ENCODE data around the gene SPTBN1.
A peak's percentile ranks its signal among the peaks of the same experiment; 100 is the strongest.

Gene SPTBN1

DNA sequence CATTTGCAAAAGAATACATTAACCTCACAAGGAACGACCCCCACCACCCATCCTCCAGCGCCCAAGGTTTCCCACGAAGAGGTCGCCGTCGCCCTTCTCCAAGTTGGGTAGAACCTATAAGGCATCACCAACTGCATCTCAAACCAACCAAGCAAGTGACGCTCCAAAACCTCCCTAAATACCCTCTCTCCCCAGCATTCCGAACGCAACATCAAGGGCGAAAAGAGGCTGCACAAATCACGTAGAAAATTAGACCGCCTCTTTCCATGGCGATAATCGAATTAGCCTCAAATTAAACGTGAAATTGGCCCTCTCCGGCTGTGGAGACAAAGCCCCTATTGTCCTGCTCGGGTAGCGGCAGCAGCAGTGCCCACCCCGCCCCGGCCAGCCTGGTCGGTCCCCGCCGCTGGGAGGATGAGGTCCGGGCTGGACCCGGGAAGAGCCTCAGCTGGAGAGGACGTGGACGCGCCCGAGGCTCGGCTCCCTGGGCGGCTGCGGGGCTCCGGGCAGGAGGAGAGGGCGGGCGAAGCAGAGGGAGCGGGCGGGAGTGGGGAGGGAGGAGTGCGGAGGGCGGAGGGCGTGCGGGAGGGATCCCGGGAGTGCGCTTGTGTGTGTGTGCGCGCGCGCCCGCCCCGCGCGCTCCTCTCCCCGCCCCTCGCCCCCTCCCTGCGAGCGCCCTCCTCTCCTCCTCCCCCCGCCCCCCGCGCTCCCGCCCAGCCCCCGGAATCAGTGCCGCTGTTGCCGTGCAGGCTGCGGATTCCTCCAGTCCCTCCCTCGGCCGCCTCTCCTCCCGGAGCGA lies at the start of gene SPTBN1:
Gene SPTBN1, plus strand, starts transcription at position 765 of the 799 bp plus-strand sequence. CDS start 70,092 bp downstream, outside the sequence.
- H3K4me3 ChIP-seq (ENCODE audit: low read depth in 1 of 2, low read length in 2 of 2) = peak within 1 kb of the TSS; percentile 65 to 73
- no peaks in the 10 kb centered on the region for H3K9me3 ChIP-seq (ENCODE audit: control insufficient read depth in 1 of 2, low read length in 2 of 2)
- H3K36me3 ChIP-seq (ENCODE audit: control insufficient read depth in 1 of 2, insufficient read depth in 2 of 2, low read length in 2 of 2) = no peaks in the 10 kb centered on the region
- H3K4me1 ChIP-seq (ENCODE audit: control insufficient read depth in 1 of 2, insufficient read depth in 2 of 2, low read length in 2 of 2) = peaks cover 0 to 13% of the 10 kb centered on the region in 2 donors
- peaks cover 31% of the 10 kb centered on the region in 2 donors for H3K27me3 ChIP-seq (ENCODE audit: control insufficient read depth in 1 of 2, insufficient read depth in 2 of 2, low read length in 2 of 2)
- H3K27ac ChIP-seq (ENCODE audit: low read depth, low read length) = peak within 1 kb of the TSS; percentile 80
- peak within 1 kb of the TSS; percentile 43 to 51 for H3K9ac ChIP-seq (ENCODE audit: low read depth in 1 of 2, low read length in 2 of 2)

DNA sequence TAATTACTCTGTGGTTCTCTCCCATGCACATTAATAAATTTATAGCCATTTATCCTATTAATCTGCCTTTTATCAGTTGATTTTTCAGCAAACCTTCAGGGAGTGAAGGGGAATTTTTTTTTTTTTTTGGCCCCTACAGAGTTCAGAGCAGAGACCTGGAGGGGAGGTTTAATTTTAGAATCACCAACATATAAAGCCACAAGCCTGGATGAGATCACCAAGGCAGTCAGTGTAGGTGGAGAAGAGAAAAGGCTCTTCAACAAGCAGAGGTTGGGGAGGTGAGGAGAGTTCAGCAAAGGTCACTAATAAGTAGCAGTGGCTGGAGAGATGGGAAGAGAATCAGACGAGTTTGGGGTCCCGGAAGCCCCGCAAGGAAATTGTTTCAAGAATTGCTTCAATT lies 48.4 kb upstream of the SPTBN1 start:
- H3K36me3 ChIP-seq (ENCODE audit: control insufficient read depth in 1 of 2, insufficient read depth in 2 of 2, low read length in 2 of 2) = no peaks in the 10 kb centered on the region
- no peak overlapping the region for H3K4me3 ChIP-seq (ENCODE audit: low read depth in 1 of 2, low read length in 2 of 2)
- H3K4me1 ChIP-seq (ENCODE audit: control insufficient read depth in 1 of 2, insufficient read depth in 2 of 2, low read length in 2 of 2) = no peaks in the 10 kb centered on the region
- no peaks in the 10 kb centered on the region for H3K27me3 ChIP-seq (ENCODE audit: control insufficient read depth in 1 of 2, insufficient read depth in 2 of 2, low read length in 2 of 2)
- H3K27ac ChIP-seq (ENCODE audit: low read depth, low read length) = no peak overlapping the region
- H3K9ac ChIP-seq (ENCODE audit: low read depth in 1 of 2, low read length in 2 of 2) = no peak overlapping the region
- H3K9me3 ChIP-seq (ENCODE audit: control insufficient read depth in 1 of 2, low read length in 2 of 2) = no peaks in the 10 kb centered on the region

DNA sequence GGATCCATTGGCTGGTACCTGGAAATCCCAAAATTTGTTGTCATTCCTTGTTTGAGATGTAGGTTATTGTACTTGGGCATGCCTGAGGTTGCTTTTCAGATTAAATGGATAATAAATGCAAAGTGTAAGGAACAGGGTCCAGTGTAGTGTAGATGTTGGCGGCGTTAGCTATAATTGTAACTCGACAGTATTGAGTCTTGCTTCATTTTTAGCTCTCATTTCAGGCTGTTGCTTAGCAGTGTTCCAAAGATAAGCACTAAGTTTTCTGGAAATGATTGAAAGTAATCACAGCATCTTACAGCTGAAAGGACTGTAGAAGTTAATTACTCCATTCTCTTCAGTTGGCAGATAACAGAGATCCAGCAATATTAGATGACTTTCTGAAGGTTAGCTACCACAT lies 47.8 kb upstream of the SPTBN1 start:
- no peaks in the 10 kb centered on the region for H3K9me3 ChIP-seq (ENCODE audit: control insufficient read depth in 1 of 2, low read length in 2 of 2)
- H3K4me3 ChIP-seq (ENCODE audit: low read depth in 1 of 2, low read length in 2 of 2) = no peak overlapping the region
- H3K9ac ChIP-seq (ENCODE audit: low read depth in 1 of 2, low read length in 2 of 2) = no peak overlapping the region
- no peaks in the 10 kb centered on the region for H3K36me3 ChIP-seq (ENCODE audit: control insufficient read depth in 1 of 2, insufficient read depth in 2 of 2, low read length in 2 of 2)
- no peak overlapping the region for H3K27ac ChIP-seq (ENCODE audit: low read depth, low read length)
- no peaks in the 10 kb centered on the region for H3K27me3 ChIP-seq (ENCODE audit: control insufficient read depth in 1 of 2, insufficient read depth in 2 of 2, low read length in 2 of 2)
- no peaks in the 10 kb centered on the region for H3K4me1 ChIP-seq (ENCODE audit: control insufficient read depth in 1 of 2, insufficient read depth in 2 of 2, low read length in 2 of 2)

DNA sequence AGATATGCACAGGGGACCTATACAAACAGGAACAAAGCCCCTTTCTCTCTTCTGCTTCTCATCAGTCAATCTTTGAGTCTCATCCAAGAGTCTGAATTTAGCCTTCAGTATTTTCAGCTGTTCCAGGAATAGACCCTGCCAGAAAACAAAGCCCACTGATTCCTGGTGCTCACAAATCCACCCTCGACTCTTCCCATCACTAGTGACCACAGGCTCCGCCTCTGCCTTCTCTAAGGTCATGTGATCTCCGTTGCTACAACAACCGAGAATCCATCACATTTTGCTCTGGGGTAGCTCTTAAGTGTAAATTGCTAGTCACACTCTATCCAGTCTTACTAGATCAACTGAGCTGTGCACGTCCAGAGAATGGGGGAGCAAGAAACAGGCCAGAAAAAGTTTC lies 46.4 kb upstream of the SPTBN1 start:
- no peaks in the 10 kb centered on the region for H3K36me3 ChIP-seq (ENCODE audit: control insufficient read depth in 1 of 2, insufficient read depth in 2 of 2, low read length in 2 of 2)
- H3K9me3 ChIP-seq (ENCODE audit: control insufficient read depth in 1 of 2, low read length in 2 of 2) = no peaks in the 10 kb centered on the region
- no peak overlapping the region for H3K27ac ChIP-seq (ENCODE audit: low read depth, low read length)
- no peaks in the 10 kb centered on the region for H3K27me3 ChIP-seq (ENCODE audit: control insufficient read depth in 1 of 2, insufficient read depth in 2 of 2, low read length in 2 of 2)
- no peak overlapping the region for H3K9ac ChIP-seq (ENCODE audit: low read depth in 1 of 2, low read length in 2 of 2)
- H3K4me3 ChIP-seq (ENCODE audit: low read depth in 1 of 2, low read length in 2 of 2) = no peak overlapping the region
- no peaks in the 10 kb centered on the region for H3K4me1 ChIP-seq (ENCODE audit: control insufficient read depth in 1 of 2, insufficient read depth in 2 of 2, low read length in 2 of 2)

DNA sequence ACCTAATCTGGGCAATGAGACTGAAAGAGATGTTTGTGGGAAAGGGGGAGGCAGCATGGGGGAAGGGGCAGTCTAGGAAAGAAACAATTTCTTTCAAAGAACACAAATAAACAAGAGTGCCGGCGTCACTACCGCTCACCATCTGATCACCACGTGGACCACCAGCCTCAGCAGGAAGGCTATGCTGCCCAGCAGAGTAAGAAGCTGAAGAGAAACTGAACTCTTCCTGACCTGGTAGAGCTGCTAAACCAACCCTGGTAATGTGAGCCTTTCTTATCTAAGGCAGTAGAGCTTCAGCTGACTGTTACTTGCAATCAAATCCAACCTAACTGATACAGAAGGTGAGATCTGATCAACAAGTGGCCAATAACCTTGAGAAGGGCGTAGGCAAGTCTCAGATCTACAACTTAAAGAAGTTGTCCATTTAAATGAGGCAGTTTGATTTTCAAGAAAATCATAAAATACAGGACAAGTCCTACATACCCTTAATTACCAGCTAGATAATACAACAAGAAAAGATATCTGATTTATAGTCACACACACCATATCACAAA lies 44.2 kb upstream of the SPTBN1 start:
- Histone ChIP-seq H3K27ac (ENCODE audit: low read depth, low read length) (no peak overlapping the region), H3K9me3 (ENCODE audit: control insufficient read depth in 1 of 2, low read length in 2 of 2) (no peaks in the 10 kb centered on the region), H3K9ac (ENCODE audit: low read depth in 1 of 2, low read length in 2 of 2) (no peak overlapping the region), H3K4me1 (ENCODE audit: control insufficient read depth in 1 of 2, insufficient read depth in 2 of 2, low read length in 2 of 2) (no peaks in the 10 kb centered on the region), H3K36me3 (ENCODE audit: control insufficient read depth in 1 of 2, insufficient read depth in 2 of 2, low read length in 2 of 2) (no peaks in the 10 kb centered on the region), H3K4me3 (ENCODE audit: low read depth in 1 of 2, low read length in 2 of 2) (no peak overlapping the region), H3K27me3 (ENCODE audit: control insufficient read depth in 1 of 2, insufficient read depth in 2 of 2, low read length in 2 of 2) (no peaks in the 10 kb centered on the region)

DNA sequence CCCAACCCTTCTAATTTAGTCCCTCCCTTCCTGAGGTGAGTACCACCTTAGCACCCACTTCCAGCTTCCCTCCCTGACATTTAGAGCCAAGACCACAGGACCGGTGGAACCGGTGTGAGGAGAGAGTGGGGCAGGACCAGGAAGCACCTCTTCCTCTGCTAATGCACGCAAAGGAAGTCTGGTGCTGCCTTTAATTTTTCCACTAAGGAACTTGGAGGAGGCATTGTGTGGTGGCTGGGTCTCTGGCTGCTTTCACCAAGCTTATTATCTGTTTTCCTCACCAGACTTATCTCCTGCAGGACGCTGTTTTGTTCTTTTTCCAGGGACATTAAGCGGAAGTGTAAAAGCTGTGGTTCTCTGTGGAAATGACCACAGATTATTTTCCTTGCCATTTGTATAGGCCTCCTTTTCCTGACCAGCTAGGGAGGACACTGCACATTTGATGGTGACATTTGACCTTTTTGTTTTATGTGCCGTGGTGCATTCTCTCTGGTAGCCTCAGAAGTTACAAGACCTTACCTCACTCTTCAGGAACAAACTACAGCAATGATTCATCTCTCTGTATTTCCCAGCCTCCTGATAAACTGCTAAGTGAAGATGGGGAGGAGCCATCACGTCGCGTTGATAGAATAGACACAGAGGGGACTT lies 39.8 kb upstream of the SPTBN1 start:
- Histone ChIP-seq H3K36me3 (ENCODE audit: control insufficient read depth in 1 of 2, insufficient read depth in 2 of 2, low read length in 2 of 2) (no peaks in the 10 kb centered on the region), H3K27ac (ENCODE audit: low read depth, low read length) (no peak overlapping the region), H3K4me3 (ENCODE audit: low read depth in 1 of 2, low read length in 2 of 2) (no peak overlapping the region), H3K9ac (ENCODE audit: low read depth in 1 of 2, low read length in 2 of 2) (no peak overlapping the region), H3K9me3 (ENCODE audit: control insufficient read depth in 1 of 2, low read length in 2 of 2) (no peaks in the 10 kb centered on the region), H3K27me3 (ENCODE audit: control insufficient read depth in 1 of 2, insufficient read depth in 2 of 2, low read length in 2 of 2) (no peaks in the 10 kb centered on the region), H3K4me1 (ENCODE audit: control insufficient read depth in 1 of 2, insufficient read depth in 2 of 2, low read length in 2 of 2) (no peaks in the 10 kb centered on the region)

DNA sequence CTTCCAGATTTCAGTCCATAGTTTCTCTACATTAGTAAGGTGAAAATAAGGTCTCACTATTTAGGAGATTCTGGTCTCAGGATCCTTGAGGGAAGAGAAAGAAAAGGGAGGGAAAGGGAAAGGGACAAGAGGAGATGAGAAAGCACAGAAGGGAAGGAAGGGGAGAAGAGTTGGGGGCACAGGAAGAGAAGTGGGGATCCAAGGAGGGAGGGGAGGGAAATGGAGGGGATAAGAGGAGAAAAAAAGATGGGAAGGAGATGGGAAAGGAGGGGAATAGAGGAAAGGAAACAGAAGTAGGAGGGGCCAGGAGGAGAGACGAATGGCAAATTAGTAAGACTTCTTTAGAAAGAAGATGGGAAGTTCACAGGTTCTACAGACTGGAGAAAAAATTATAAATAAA lies 39.2 kb upstream of the SPTBN1 start:
- no peak overlapping the region for H3K27ac ChIP-seq (ENCODE audit: low read depth, low read length)
- no peak overlapping the region for H3K4me3 ChIP-seq (ENCODE audit: low read depth in 1 of 2, low read length in 2 of 2)
- H3K36me3 ChIP-seq (ENCODE audit: control insufficient read depth in 1 of 2, insufficient read depth in 2 of 2, low read length in 2 of 2) = no peaks in the 10 kb centered on the region
- H3K4me1 ChIP-seq (ENCODE audit: control insufficient read depth in 1 of 2, insufficient read depth in 2 of 2, low read length in 2 of 2) = no peaks in the 10 kb centered on the region
- no peak overlapping the region for H3K9ac ChIP-seq (ENCODE audit: low read depth in 1 of 2, low read length in 2 of 2)
- no peaks in the 10 kb centered on the region for H3K27me3 ChIP-seq (ENCODE audit: control insufficient read depth in 1 of 2, insufficient read depth in 2 of 2, low read length in 2 of 2)
- H3K9me3 ChIP-seq (ENCODE audit: control insufficient read depth in 1 of 2, low read length in 2 of 2) = no peaks in the 10 kb centered on the region

DNA sequence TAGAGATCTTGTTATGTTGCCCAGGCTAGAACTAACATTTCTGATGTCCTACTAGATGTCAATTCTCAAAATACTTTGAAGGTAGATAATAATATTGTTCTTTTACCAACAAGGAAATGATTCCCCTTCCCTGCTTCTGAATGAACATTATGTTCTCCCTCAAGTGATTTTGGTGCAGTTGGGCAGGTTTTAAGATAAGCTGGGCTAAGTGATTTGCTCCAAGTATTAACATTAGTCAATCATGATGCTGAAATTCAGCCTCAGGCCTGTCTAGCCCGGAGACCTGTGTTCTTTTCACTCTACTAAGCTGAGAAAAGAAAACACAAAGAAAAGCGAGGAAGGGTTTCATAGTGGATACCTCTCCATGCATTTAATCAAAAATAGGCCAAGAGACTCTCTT lies 38.5 kb upstream of the SPTBN1 start:
- no peaks in the 10 kb centered on the region for H3K36me3 ChIP-seq (ENCODE audit: control insufficient read depth in 1 of 2, insufficient read depth in 2 of 2, low read length in 2 of 2)
- H3K27ac ChIP-seq (ENCODE audit: low read depth, low read length) = no peak overlapping the region
- no peaks in the 10 kb centered on the region for H3K9me3 ChIP-seq (ENCODE audit: control insufficient read depth in 1 of 2, low read length in 2 of 2)
- no peak overlapping the region for H3K4me3 ChIP-seq (ENCODE audit: low read depth in 1 of 2, low read length in 2 of 2)
- no peak overlapping the region for H3K9ac ChIP-seq (ENCODE audit: low read depth in 1 of 2, low read length in 2 of 2)
- no peaks in the 10 kb centered on the region for H3K27me3 ChIP-seq (ENCODE audit: control insufficient read depth in 1 of 2, insufficient read depth in 2 of 2, low read length in 2 of 2)
- no peaks in the 10 kb centered on the region for H3K4me1 ChIP-seq (ENCODE audit: control insufficient read depth in 1 of 2, insufficient read depth in 2 of 2, low read length in 2 of 2)

DNA sequence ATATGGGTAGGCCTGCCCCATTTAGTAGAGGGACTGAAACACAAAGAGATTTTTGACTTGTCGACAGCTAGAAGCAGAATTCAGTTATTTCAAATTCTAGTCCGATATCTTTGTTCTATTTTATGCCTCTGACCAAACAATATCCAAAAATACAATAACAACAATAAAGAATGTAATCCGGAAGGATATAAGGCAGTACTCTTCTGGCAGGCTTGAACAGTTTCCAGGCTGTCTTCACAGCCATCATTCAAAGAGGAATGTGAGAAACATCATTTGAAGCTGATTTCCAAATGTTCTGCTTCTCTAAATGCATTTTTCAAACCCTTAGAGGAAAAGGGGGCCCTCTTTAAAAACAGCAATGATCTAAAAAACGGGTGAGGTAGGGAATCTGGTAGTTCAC lies 36.7 kb upstream of the SPTBN1 start:
- Histone ChIP-seq H3K9me3 (ENCODE audit: control insufficient read depth in 1 of 2, low read length in 2 of 2) (no peaks in the 10 kb centered on the region), H3K27me3 (ENCODE audit: control insufficient read depth in 1 of 2, insufficient read depth in 2 of 2, low read length in 2 of 2) (no peaks in the 10 kb centered on the region), H3K4me1 (ENCODE audit: control insufficient read depth in 1 of 2, insufficient read depth in 2 of 2, low read length in 2 of 2) (no peaks in the 10 kb centered on the region), H3K27ac (ENCODE audit: low read depth, low read length) (no peak overlapping the region), H3K4me3 (ENCODE audit: low read depth in 1 of 2, low read length in 2 of 2) (no peak overlapping the region), H3K36me3 (ENCODE audit: control insufficient read depth in 1 of 2, insufficient read depth in 2 of 2, low read length in 2 of 2) (no peaks in the 10 kb centered on the region), H3K9ac (ENCODE audit: low read depth in 1 of 2, low read length in 2 of 2) (no peak overlapping the region)

DNA sequence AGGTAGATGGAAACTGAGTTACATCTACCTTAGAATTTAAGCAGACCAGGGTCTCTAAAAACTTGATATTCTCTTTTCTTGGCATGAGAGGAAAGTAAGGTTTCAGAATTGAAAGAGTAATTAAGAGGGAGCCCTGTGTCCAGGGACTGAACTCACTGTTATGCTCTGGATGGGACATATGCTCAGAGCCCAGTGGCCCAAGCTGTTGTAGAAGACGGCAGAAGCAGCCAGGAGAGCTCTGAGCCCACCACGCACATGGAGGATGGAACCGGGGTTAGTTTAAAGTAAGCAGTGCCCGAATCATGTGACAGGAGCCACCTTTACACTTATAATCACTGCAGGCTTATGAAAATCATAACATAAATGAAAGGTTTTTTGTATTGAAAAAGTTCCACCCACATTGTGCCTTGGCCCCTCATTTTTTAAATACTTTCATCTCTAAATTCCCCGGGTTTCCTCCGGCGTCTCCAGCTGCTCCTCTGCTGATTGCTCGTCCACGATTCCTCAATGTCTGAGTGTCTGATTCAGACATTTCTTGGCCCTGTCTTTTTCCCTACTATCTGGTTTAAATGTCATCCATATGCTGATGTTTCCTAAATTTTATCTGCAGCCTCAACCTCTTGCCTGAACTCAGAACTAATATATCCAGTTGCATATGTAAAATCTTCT lies 36.1 kb upstream of the SPTBN1 start:
- no peak overlapping the region for H3K9ac ChIP-seq (ENCODE audit: low read depth in 1 of 2, low read length in 2 of 2)
- H3K9me3 ChIP-seq (ENCODE audit: control insufficient read depth in 1 of 2, low read length in 2 of 2) = no peaks in the 10 kb centered on the region
- no peak overlapping the region for H3K4me3 ChIP-seq (ENCODE audit: low read depth in 1 of 2, low read length in 2 of 2)
- peaks cover 0 to 5% of the 10 kb centered on the region in 2 donors for H3K27me3 ChIP-seq (ENCODE audit: control insufficient read depth in 1 of 2, insufficient read depth in 2 of 2, low read length in 2 of 2)
- H3K36me3 ChIP-seq (ENCODE audit: control insufficient read depth in 1 of 2, insufficient read depth in 2 of 2, low read length in 2 of 2) = no peaks in the 10 kb centered on the region
- H3K27ac ChIP-seq (ENCODE audit: low read depth, low read length) = no peak overlapping the region
- H3K4me1 ChIP-seq (ENCODE audit: control insufficient read depth in 1 of 2, insufficient read depth in 2 of 2, low read length in 2 of 2) = no peaks in the 10 kb centered on the region

Data from duodenal mucosa (tissue), 2 donors.